GM23248 (cell line): ENCODE measurements around the gene CCDC50.

ENCODE experiments used
- EZH2 ChIP-seq: fragments of 200-600 bp; sonication (generic); IDR thresholded peaks from 2 replicates; pipeline ENCODE4 v1.6.1; 2018; ENCODE audit warnings: antibody characterized with exemption, mild to moderate bottlenecking; ENCODE audit not compliant: insufficient read depth, poor library complexity, severe bottlenecking
- EZH2phosphoT487 ChIP-seq: fragments of 200-600 bp; sonication (generic); IDR thresholded peaks from 2 replicates; pipeline ENCODE4 v1.6.1; 2018; ENCODE audit warnings: antibody characterized with exemption, moderate library complexity, mild to moderate bottlenecking, low read depth; ENCODE audit not compliant: insufficient read depth

DNA sequence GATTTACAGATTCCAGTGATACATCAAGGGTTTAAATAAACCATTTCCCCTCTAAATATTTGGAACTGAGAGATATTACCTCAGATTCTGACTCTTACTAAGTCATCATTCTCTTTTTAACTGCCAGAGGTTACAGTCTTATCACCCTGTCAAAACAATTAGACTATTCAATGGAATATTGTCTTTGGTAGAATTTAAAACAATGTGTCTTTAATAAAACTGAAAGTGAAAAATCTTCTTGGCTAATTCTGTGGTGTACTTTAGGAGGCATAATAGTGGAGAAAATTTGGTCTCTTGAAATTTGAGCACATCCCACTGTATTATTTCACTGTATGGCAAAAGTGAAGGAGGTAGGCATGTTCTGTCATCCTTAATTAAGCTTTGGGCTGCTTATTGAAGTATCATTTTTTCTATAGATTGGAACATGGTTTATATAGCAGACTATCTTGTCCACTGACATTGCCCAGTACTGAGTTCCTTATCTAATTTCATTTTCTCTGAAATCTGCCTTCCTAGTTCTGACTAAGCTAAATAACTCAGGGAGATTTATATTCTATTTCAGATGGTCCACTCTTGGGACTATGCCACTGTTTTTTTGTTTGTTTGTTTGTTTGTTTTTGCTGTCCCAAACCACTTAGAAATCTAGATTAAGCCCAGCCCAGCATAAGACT lies 49.1 kb downstream of the CCDC50 start:
- TF ChIP-seq EZH2 (no peak), EZH2phosphoT487 (no peak)
